ENCODE data around the gene EEF1A2.
"Not testable (repeated sequence)": the region's sequence is repeated elsewhere in the genome, so short reads cannot be mapped to it uniquely, and the experiment has no call there.

The EEF1A2 gene

GRCh38 chr20:63484236-63484635, 14.6 kb downstream of the EEF1A2 start:
- DNase-seq = no peak

DNA sequence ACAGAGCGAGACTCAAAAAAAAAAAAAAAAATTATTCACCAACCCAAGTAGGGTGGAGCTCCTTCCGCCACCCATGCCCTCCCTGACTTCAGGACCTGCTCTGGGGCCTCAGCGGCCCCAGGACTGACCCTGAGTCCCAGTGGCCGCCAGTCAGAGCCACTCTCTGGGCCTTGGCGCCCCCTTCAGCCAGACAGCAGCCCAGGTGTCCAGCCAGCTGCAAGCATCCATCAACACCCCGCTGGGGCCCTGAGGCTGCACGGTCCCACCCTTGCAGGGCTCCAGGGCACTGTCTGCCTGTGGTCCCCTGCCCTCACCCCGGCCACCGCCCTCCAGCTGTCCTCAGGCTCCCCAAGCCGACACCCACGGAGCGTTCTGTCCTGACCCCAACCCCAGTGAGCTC, 15.0 kb downstream of the EEF1A2 start:
- no peak for DNase-seq

DNA sequence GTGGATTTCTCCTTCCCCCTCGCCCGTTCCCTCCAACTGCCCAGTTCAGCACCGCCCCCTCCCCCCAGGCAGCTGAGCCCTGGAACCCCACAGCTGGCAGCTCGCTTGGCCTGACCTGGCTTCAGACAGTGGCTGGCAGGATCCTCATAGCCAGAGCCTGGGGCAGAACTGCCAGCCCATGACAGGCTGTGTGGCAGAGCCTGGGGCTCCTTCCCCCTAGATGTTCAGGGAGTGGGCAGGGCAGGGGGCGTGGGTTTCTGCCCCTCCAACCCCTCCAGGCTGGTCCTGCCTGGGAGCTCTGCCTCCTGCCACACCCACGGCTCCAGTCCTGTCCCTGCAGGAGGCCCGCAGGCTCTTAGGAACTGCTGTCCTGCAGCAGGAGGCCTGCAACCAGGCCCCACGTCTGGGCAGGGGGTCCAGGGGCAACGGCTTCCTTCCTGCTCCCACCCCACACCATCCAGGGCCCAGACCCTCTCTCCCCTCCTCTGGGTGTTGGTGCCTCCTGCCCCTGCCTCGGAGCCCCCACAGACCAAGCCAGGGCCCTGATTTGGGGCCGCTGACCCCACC, 16.8 kb downstream of the EEF1A2 start:
- no peak for DNase-seq

DNA sequence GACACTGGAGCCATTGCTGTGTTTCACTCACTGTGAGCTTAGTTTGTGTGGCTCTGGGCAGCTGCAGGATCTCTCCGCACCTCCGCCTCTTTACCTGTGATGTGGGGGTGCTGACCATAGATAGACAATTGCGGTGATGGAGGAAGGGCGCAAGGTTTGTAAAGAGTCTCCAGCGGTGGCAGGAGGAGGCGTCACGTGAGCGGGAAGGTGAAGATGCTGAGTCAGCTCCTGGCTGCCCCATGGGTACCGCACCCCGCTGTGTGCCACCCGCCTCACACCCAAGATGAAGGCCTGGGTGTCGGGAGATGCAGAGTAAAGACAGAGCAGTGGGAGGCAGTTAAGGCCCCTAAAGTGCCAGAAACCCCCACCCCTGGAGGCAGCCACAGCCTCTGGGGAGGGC, 17.4 kb downstream of the EEF1A2 start:
- no peak for DNase-seq

DNA sequence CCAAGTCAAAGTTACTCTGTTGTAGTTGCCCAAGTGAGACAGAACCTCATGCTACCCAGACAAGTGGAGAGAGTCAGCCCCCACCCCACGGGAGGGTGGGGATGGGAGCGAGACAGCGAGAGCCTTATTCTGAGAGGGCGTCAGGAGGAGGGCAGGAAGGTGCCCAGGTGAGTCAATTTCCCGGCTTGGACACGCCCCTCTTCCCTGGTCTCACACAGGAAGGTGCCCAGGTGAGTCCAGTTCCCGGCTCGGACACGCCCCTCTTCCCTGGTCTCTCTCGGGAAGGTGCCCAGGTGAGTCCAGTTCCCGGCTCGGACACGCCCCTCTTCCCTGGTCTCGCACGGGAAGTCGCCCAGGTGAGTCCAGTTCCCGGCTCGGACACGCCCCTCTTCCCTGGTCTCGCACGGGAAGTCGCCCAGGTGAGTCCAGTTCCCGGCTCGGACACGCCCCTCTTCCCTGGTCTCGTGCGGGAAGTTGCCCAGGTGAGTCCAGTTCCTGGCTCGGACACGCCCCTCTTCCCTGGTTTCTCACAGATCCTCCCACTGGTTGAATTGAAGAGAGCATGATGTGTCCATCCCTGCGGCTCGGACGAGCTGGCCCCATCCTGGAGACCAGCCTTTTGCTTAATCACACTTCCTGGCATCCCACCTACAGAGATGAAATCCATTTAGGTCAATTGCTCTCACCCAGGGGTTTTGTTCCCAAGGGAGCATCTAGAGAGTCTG, 19.0 kb downstream of the EEF1A2 start:
- not testable (repeated sequence) for DNase-seq

GRCh38 chr20:63478346-63479302, 20.3 kb downstream of the EEF1A2 start:
- DNase-seq = no peak

DNA sequence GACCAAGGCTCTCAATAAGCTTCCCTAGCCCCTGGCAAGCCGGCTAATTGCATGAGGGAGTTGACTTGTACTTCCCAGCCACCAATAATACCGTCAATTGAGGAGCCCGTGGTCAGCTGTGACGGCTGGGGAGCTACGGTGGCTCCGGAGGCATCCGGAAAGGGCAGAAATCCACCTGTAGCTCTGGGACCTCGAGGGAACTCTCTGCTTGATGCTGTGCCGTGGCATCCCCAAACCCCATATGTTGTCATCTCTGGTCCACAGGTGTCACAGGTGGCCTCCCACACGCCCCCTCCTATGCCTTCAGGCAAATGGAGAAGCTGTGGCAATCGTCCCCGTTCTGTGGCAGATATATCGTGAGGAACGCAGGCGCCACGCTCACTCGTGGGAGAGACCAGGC, 20.9 kb downstream of the EEF1A2 start:
- no peak for DNase-seq

DNA sequence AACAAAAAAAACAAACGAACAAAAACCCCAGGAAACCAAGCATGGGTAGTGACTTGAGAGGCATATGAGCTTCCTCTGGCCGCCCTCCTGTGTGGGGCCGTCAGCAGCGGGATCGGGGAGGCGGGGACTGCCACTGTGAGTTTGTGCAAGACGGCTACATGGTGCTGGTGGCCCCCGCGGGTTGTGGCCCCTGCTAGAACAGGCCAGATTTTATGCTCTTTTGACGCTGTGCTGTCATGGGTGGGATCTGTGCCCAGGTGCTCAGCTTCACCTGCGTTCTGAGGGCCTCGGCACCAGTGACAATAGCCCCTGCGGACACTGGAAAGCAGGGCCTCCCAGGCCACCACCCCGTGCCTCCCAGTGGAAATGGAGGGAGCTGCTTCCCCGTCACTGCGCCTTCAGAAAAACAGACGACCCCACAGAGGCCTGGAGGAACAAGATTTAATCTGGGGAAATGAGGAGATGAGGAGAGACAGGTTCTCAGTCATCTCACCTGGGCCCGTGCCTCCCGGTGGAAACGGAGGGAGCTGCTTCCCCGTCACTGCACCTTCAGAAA, 21.7 kb downstream of the EEF1A2 start:
- DNase-seq = no peak

DNA sequence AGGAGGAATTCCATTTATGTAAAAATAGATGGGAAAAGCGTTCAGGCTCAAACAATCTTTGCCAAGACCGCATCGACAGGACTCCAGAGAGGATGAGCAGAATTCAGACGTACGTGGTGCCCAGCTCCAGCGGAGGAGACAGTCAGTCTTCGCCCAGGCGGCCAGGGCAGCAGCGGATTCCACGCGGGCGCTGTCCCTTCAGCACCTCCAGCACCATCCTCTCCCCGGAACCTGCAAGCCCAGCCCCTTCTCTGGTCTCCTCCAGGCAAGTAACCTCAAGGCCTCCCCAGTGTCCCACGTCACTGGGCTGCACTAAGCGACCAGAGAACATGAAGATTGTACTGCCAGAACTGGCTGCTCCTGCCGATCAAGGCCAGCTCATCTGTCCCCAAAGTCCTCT, 23.7 kb downstream of the EEF1A2 start:
- DNase-seq = no peak

DNA sequence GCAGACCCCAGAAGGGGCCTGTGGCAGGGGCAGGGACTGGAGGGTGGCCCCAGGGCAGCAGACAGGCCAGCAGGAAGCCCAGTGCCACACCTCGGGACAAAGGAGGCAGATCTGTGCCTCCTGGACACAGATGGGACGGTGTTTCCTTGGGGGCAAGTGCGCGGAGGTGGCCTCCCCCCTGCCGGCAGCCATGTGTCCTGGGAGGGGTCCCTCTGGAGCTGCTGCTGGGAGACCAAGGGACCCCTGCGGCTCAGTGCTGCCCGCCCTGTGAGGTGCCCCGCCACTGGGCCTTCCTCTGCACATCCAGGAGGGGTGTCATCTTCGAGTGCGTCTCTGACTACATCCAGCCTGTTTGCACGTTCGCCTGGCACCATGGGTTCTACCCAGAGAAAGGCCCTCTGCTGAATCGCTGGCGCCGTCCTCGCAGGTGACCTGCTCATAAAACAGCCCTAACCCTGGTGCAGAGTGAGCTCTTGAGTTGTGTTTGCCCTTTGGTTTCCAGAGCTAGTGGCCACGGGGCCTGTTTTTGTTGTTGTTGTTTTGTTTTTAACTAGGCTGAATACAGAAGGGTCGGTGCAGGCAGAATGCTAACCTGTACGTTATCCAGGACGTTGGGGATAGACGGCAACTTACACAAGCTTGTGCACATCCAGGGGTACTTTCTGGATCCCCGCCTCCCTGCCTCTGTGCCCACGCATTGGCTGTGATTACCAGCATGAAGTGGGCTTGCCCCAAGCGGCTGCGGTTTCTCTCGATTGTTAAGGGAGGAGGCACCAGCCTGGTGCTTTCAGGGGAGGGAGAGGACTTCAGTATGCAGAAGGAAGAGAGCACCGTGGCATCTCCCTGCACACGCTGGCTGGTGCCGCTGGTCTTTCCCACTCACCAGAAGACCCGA, 25.1 kb downstream of the EEF1A2 start:
- DNase-seq = no peak

DNA sequence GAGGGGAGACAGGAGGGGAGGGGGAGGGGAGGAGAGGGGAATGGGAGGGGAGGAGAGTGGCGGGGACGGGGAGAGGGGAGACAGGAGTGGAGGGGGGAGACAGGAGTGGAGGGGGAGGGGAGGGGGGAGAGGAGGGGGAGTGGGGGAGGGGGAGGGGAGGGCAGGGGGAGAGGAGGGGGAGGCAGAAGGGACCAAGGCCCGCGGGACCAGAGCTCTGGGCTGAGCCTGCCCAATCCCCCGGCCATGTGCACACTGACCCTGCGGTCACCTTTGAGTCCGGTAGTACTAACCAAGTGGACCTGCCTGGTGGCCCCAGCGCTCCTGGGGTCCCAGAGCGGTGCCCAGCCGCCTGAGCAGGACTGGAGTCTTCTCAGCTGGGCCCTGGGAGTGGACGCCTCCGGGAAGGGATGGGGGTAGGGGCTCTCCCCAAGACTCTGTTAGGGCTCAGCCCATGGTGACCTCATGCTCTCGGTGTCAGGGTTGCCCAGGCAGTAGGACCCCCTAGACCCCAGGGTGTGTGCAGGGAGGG, 26.0 kb downstream of the EEF1A2 start:
- no peak for DNase-seq

- DNase-seq = no peak
Observed at GRCh38 chr20:63471981-63472831, 26.7 kb downstream of the EEF1A2 start, which contains the start of gene KCNQ2. Gene KCNQ2, minus strand, starts transcription at chr20:63472655. Its CDS starts 192 bp downstream, at chr20:63472463.

- no peak for DNase-seq
Observed at GRCh38 chr20:63471717-63471980, 27.2 kb downstream of the EEF1A2 start.

DNA sequence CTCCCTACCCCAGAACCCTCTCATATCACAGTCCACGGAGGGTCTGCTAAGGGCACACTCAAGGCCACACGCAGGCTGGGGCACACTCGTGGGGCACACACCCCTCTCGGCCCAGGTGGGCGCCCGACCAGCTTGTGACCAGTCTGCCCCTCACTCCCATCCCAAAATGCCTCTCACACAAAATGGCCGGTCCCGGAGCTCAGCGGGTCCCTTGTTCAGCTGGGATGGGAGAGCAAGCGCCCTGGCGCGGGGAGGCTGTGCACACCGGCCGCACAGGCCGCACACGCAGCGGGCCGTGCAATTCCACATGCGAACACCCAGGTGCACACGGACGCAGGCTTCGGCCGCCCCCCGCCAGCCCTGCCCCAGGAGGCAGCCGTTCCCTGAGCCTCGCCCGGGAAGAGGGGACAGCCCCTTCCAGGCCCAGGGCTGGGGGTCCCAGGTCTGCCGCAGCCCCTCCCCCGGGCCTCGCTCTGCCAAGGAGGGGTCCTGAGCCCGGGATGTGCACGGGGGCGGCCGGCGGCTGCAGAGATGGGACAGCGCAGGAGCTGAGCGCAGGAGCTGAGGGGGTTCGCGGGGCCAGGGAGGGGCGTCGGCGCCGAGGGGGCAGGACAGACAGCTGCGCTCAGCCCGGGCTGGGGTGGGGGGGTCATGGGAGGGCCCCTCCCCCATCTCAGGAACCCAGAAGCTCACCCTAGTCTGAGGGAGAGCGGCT, 27.7 kb downstream of the EEF1A2 start:
- DNase-seq = no peak

GRCh38 chr20:63470410-63470809, 28.5 kb downstream of the EEF1A2 start:
- no peak for DNase-seq

DNA sequence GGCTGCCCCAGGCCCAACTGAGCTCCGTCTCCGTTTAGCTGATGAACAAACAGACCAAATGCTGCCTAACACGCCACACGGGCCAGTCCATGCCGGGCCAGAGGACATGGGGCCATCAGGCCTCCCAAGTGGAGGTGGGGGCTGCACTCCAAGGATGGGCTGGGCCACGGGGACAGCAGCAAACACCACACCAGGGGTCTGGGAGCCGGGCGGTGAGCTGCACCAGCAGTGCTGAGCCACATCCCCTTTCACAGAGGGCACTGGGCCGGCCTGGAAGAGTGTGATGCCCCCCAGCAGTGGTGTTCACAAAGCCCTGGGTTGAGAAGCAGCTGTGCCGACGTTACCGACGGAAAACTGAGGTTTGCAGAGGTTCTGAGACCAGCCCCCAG, 29.2 kb downstream of the EEF1A2 start:
- no peak for DNase-seq

DNA sequence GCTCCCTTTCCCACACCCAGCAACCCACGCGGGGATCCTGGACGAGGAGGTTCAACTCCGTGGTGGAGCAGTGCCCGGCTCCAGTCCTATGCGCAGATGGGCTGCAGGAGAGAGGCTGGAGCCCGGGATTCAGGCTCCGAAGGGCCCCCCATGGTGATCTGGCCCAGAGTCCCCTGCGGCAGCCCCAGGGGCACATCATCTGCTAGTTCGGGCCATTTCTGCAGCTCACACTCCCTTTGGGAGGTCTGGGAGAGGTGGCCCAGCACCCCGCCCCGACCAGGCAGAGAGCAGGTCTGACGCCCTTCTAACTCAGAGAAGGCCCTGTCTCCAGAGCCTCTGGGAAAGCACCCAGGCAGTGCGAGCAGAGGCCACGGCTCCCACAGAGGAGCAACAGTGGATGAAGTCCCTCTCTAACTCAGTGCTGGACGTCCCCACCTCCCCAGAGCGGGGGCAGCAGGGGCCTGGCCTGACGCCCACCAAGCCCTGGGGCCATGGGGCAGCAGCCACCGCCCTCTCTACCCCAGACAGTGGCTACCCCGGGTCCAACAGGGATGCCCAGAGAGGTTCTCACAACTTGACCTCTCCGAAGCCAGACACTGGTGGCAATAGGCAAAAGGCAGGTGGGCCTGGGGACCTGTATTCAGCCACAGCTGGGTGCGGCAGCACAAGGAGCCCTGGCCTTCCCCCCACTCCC, 29.7 kb downstream of the EEF1A2 start:
- DNase-seq = no peak

DNA sequence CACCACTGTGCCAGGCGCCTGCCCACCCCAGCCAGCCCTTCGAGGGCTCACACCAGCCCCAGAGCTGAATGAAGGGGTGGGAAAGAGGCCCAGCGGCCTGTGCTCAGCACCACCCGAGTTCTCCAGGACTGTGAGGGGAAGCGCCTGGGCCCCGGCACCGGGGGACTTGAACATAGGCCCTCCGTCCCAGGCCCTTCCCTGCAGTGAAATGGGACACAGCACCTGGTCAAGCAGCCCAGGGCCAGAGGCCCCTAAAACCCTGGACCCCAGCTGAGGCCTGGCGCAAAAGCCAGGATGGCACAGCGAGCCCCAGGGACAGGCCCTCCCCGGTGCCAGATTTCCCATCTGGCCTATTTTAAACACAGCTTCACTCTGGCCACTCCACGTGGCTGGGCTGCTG, 30.5 kb downstream of the EEF1A2 start:
- no peak for DNase-seq

GRCh38 chr20:63467294-63468083, 31.4 kb downstream of the EEF1A2 start:
- no peak for DNase-seq
